ENCODE data around the gene CAMK2B.

CAMK2B gene

DNA sequence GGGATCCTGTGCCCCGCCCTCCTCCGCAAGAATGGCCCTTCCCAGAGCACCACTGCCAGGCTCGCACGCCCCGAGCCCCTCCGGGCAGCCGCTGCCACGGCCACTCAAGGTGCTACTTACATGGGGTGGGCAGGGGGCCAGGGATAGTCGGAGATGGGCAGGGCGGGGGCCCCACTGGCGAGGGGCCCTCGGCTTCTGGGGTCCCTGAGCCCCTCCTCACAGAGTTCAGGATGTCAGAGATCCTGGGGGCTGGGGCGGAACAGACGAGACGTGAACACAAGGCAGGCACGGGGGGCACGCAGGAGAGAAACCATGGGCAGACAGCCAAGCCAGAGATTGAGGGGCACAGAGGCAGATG is 99.0 kb downstream of the CAMK2B start:
- DNase-seq (ENCODE audit: low read depth): no peak
- no peak overlapping the region for H3K4me3 ChIP-seq (ENCODE audit: control insufficient read depth, low read depth, low read length)
- TF ChIP-seq, protein P1, sequence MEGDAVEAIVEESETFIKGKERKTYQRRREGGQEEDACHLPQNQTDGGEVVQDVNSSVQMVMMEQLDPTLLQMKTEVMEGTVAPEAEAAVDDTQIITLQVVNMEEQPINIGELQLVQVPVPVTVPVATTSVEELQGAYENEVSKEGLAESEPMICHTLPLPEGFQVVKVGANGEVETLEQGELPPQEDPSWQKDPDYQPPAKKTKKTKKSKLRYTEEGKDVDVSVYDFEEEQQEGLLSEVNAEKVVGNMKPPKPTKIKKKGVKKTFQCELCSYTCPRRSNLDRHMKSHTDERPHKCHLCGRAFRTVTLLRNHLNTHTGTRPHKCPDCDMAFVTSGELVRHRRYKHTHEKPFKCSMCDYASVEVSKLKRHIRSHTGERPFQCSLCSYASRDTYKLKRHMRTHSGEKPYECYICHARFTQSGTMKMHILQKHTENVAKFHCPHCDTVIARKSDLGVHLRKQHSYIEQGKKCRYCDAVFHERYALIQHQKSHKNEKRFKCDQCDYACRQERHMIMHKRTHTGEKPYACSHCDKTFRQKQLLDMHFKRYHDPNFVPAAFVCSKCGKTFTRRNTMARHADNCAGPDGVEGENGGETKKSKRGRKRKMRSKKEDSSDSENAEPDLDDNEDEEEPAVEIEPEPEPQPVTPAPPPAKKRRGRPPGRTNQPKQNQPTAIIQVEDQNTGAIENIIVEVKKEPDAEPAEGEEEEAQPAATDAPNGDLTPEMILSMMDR (conservative IDR thresholded peaks at IDR 0.05; ENCODE audit: control insufficient read depth, insufficient read depth, low read depth, low read length): no peak

- no peak overlapping the region for H3K4me3 ChIP-seq (ENCODE audit: control insufficient read depth, low read depth, low read length)
- TF ChIP-seq, protein P1 (conservative IDR thresholded peaks at IDR 0.05; ENCODE audit: control insufficient read depth, insufficient read depth, low read depth, low read length): no peak
- DNase-seq (ENCODE audit: low read depth): no peak
Measured at GRCh38 chr7:44225566-44226395, 99.6 kb downstream of the CAMK2B start.

DNA sequence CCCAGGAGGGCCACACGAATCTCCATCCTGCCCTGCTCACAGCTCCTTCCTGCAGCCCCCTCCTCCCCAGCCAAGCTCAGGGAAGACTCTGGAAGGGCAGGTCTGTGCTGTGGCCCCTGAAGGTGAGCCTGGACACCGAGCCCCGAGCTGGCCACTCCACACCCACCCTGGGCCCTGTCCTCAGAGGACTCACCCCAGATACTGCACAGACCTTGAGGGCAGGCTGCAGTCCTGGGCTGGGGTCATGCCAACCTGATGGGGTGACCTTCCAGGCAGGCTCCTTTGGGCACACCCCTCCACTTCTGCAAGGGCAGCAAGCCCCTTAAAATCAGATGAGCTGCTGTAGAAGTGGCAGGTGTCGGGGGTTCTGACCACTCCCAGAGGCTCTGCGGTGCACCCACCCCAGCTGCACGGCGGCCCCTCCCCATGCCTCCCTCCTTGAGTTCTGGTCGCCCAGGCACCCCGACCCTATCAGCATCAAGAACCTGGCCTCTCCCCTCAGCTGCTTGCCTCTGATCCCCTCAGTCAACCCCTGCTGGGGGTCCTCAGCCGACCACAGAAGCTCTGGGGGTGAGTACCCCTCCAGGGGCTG is 100.3 kb downstream of the CAMK2B start:
- H3K4me3 ChIP-seq (ENCODE audit: control insufficient read depth, low read depth, low read length): no peak overlapping the region
- DNase-seq (ENCODE audit: low read depth): no peak
- TF ChIP-seq, protein P1 (conservative IDR thresholded peaks at IDR 0.05; ENCODE audit: control insufficient read depth, insufficient read depth, low read depth, low read length): no peak

DNA sequence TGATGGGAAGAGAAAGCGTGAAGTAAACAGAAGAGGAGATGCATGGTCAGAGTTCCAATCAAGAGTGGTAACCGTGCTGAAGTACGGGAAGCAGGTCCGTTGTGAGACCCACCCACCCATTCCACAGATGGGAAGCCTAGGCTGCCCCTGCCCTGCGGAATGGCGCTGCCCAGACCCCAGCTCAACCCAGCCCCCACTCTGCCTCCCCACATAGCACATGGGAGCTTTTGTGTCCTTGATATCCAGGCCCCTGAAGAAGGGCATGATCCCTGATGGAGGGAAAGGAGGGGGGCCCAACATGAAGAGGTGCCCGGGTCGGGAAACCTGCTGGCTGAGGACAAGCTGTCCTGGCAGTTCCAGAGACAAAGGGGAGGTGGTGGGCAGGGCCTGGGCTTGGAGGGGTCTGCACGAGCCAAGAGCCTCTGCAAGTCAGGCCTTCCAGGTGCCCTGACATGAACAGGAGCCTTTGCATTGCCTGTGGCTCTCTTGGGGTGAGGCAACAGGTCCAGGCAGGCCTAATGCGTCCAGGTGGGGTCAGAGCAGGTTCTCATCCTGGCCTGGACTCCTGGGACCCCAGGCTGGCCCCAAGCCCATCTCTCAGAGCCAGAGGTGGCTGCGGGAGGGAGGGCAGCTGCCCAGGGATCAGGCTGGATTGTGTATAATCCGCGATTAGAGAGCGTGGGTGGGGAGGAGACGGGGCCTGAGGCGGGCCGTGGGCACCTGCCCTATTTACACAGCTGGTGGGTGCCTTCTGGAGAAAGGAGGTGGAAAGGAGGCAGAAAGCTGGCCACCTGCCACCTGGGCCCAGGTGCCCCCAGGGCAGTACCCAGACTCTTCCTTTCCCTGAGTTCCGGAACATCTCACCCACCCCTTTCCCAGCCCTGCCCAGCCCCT is 101.1 kb downstream of the CAMK2B start:
- no peak overlapping the region for H3K4me3 ChIP-seq (ENCODE audit: control insufficient read depth, low read depth, low read length)
- TF ChIP-seq, protein P1 (conservative IDR thresholded peaks at IDR 0.05; ENCODE audit: control insufficient read depth, insufficient read depth, low read depth, low read length): no peak
- no peak for DNase-seq (ENCODE audit: low read depth)

DNA sequence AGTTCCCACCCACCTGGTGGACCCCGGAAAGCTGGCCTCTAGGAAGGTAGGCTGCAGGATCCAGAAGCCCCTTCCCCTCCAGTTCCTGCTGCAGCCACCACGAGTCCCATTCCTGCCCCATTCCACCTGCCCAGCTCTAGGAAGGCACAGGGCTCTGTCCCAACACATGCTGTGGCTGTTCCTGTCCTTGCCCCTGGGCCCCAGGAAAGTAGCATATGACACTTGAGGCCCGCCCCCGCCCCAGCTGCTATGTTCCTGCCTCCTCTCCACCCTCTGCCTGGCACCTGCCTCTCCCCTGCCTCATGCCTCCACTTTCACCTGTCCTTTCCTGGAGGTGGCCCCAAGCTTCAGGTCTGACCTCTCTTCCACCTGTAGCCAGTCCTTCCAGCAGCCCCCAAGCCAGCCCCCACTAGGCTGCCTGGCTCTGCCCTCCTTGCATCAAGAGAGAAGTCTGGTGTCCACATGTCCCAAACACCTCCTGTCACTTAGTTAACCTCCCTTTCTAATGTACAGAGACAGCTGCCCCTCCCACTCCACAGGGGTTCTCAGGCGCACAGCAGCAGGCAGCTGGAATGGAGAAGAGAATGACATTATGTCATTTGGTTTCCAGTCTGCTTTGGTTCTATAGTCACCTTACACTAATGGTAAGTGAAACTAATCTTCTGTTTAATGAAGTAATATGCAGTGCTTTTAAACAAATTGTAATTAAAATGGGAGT is 101.9 kb downstream of the CAMK2B start:
- TF ChIP-seq, protein P1 (conservative IDR thresholded peaks at IDR 0.05; ENCODE audit: control insufficient read depth, insufficient read depth, low read depth, low read length): no peak
- H3K4me3 ChIP-seq (ENCODE audit: control insufficient read depth, low read depth, low read length): no peak overlapping the region

DNA sequence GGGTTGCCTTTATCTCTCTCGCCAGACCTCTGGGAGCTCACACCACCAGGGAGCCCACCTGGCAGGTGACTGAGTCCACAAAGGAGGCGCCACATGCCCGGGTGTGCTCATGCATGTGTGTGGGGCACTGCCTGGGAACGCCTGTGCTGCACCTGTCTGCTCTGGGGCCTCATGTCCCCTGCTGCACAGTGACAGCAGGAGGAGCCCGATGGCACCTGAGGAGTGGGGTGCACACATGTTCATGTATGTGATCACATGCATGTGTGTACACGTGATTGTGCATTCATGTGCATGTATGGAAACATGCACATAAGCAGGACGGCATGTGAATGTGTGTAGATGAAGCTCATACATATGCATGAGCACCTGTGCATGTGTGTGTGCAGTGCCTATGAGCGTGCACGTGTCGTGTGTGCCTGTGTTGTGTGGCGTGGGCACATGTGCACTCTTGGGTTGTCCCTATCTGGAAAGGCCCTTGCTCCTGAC is 102.6 kb downstream of the CAMK2B start:
- no peak overlapping the region for H3K4me3 ChIP-seq (ENCODE audit: control insufficient read depth, low read depth, low read length)
- TF ChIP-seq, protein P1 (conservative IDR thresholded peaks at IDR 0.05; ENCODE audit: control insufficient read depth, insufficient read depth, low read depth, low read length): no peak
- no peak for DNase-seq (ENCODE audit: low read depth)

More for the DNA sequence above, 101.9 kb downstream of the CAMK2B start:
- DNase-seq (ENCODE audit: low read depth): no peak

Data from fibroblast of mammary gland (primary cell).